PC-9 (cell line): ENCODE data around the gene ARHGEF26. TPM values are rescaled to one million over a fixed set of nuclear protein-coding genes. Genes with fewer than 3 reads are reported as not detected.

Experiments used
- BruUV-seq: library from RNA; stranded (reverse); fragments of 400-500 nt; replicated peaks from 2 replicates; lab custom pipeline; 2021; lab: Mats Ljungman, UMichigan
- CTCF ChIA-PET: fragments of 300-600 bp; sonication (Branson Sonifier 250); formaldehyde crosslinking; loops from one replicate; lab custom pipeline; 2022; ENCODE audit warnings: antibody characterized with exemption; lab: Charles Lee
- POLR2A ChIA-PET: fragments of 300-600 bp; sonication (Branson Sonifier 250); formaldehyde crosslinking; loops from one replicate; lab custom pipeline; 2022; ENCODE audit warnings: antibody characterized with exemption; ENCODE audit not compliant: unreplicated experiment; lab: Charles Lee
- DNase-seq, 2 experiments: peaks; one replicate each; pipeline versions ENCODE4 v3.0.0 to v3.0.0-alpha.2; 2015 to 2022; ENCODE audit warnings: mixed read lengths in 1 of 2
- H2AFZ ChIP-seq: fragments of 200-600 bp; sonication (generic); 2 replicates; pipeline ENCODE4 v1.8.1; 2017; ENCODE audit warnings: antibody characterized with exemption
- H3F3A ChIP-seq: fragments of 200-600 bp; sonication (generic); 2 replicates; pipeline ENCODE4 v1.8.1; 2017; ENCODE audit warnings: antibody characterized with exemption, mild to moderate bottlenecking, low read depth; ENCODE audit not compliant: insufficient read depth
- H3K27ac ChIP-seq: fragments of 200-600 bp; sonication (generic); 2 replicates; pipeline ENCODE4 v1.6.1; 2016; ENCODE audit warnings: mixed run types
- H3K27me3 ChIP-seq: fragments of 200-600 bp; sonication (generic); 2 replicates; pipeline ENCODE4 v1.6.1; 2016; ENCODE audit warnings: low read depth, mixed run types; ENCODE audit not compliant: insufficient read depth
- H3K36me3 ChIP-seq: fragments of 200-600 bp; sonication (generic); 2 replicates; pipeline ENCODE4 v1.6.1; 2016; ENCODE audit warnings: low read depth, mixed run types
- H3K4me1 ChIP-seq: fragments of 200-600 bp; sonication (generic); replicated peaks from 2 replicates; pipeline ENCODE4 v1.6.1; 2016; ENCODE audit warnings: mixed run types; ENCODE audit not compliant: insufficient read depth
- H3K4me2 ChIP-seq: fragments of 200-600 bp; sonication (generic); 2 replicates; pipeline ENCODE4 v1.6.1; 2017; ENCODE audit warnings: mixed run types
- H3K4me3 ChIP-seq: fragments of 200-600 bp; sonication (generic); 2 replicates; pipeline ENCODE4 v1.6.1; 2016; ENCODE audit warnings: mixed run types
- H3K79me2 ChIP-seq: fragments of 200-600 bp; sonication (generic); 2 replicates; pipeline ENCODE4 v1.6.1; 2017; ENCODE audit warnings: low read depth, mixed run types
- H3K9me2 ChIP-seq: fragments of 200-600 bp; sonication (generic); 2 replicates; pipeline ENCODE4 v1.8.1; 2017; ENCODE audit warnings: mild to moderate bottlenecking; ENCODE audit not compliant: insufficient read depth
- H3K9me3 ChIP-seq: fragments of 200-600 bp; sonication (generic); 2 replicates; pipeline ENCODE4 v1.8.1; 2016; ENCODE audit warnings: low read depth; ENCODE audit not compliant: insufficient read depth
- H4K20me1 ChIP-seq: fragments of 200-600 bp; sonication (generic); 2 replicates; pipeline ENCODE4 v1.8.1; 2017; ENCODE audit not compliant: insufficient read depth
- EZH2 ChIP-seq: fragments of 200-600 bp; sonication (generic); IDR thresholded peaks from 2 replicates; pipeline ENCODE4 v1.8.0; 2017; ENCODE audit warnings: antibody characterized with exemption, low read depth
- intact Hi-C: fragments of 100-400 bp; cut with micrococcal nuclease; formaldehyde crosslinking; loops from one replicate; pipeline ENCODE4 v1.10.0; 2022; ENCODE audit not compliant: unreplicated experiment
- total RNA-seq: library from RNA; stranded (reverse); gene quantifications from 2 replicates; pipeline ENCODE4 v1.2.3, GENCODE V29; 2021
- TF ChIP-seq, protein P1 (sequence below): fragments of 200-600 bp; sonication (generic); conservative IDR thresholded peaks from 2 replicates; pipeline ENCODE4 v1.6.1; 2017; ENCODE audit warnings: mixed run types, antibody characterized with exemption, mild to moderate bottlenecking, moderate library complexity

Gene ARHGEF26
- total RNA-seq, 1 experiment from 2014 or later, result 7.9 TPM

DNA sequence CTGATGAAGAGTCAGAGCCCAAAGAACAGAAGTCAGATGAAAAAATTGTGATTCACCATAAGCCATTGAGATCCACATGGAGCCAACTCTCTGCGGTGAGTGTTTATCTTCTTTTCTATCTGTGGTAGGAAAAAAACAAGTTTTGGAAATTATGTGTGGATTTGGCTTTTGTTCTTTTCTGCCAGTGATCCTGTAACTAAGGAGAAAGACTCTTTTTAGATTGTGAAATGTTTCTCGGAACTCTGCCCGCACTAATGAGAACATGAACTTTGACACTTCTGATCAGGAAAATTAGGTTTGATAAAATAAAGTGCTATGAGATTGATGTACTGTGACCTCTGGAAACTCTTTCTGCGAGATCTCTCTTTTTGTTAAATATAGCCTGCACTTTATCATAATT is 8.4 kb downstream of the ARHGEF26 start:
- BruUV-seq, result no TSS peak
- no peaks in the 10 kb centered on the region for H4K20me1 ChIP-seq
- DNase-seq, result no peak
- ChIA-PET CTCF (no interaction called here), POLR2A (no interaction called here)
- no peak overlapping the region for H3K4me2 ChIP-seq
- H3K9me2 ChIP-seq, result no peaks in the 10 kb centered on the region
- no peaks in the 10 kb centered on the region for H3K27me3 ChIP-seq
- H3K36me3 ChIP-seq, result no peaks in the 10 kb centered on the region
- no peak overlapping the region for H3K4me3 ChIP-seq
- H3K9me3 ChIP-seq, result no peaks in the 10 kb centered on the region
- no peaks in the 10 kb centered on the region for H3F3A ChIP-seq
- H3K79me2 ChIP-seq, result no peaks in the 10 kb centered on the region
- intact Hi-C loops, result no loop called here
- no peak overlapping the region for H3K27ac ChIP-seq
- peaks cover 6% of the 10 kb centered on the region; the same call in 1 of the 2 replicates for H3K4me1 ChIP-seq
- TF ChIP-seq, protein P1, sequence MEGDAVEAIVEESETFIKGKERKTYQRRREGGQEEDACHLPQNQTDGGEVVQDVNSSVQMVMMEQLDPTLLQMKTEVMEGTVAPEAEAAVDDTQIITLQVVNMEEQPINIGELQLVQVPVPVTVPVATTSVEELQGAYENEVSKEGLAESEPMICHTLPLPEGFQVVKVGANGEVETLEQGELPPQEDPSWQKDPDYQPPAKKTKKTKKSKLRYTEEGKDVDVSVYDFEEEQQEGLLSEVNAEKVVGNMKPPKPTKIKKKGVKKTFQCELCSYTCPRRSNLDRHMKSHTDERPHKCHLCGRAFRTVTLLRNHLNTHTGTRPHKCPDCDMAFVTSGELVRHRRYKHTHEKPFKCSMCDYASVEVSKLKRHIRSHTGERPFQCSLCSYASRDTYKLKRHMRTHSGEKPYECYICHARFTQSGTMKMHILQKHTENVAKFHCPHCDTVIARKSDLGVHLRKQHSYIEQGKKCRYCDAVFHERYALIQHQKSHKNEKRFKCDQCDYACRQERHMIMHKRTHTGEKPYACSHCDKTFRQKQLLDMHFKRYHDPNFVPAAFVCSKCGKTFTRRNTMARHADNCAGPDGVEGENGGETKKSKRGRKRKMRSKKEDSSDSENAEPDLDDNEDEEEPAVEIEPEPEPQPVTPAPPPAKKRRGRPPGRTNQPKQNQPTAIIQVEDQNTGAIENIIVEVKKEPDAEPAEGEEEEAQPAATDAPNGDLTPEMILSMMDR, result no peak
- TF ChIP-seq EZH2, result no peak
- H2AFZ ChIP-seq, result no peak overlapping the region

DNA sequence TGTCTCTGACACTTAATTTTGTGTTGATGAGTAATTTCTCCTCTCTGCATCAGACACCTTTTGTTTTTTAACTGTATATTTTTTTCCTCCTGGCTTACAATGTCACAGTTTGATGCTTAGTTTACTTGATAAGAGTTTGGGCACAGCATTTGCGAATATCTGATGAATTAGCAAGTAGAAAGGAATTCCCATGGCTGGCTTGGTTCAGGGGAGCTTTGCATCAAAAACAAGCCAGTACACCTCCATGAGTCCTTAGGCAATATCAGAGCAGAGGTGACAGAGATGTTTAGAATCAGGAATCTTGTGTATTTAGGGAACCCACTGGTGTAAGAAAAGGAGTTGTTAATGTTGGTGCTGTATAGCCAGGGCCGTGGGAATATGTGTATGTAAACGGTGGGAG is 9.3 kb downstream of the ARHGEF26 start:
- Histone ChIP-seq H3K27me3 (no peaks in the 10 kb centered on the region), H3K9me3 (no peaks in the 10 kb centered on the region), H3K27ac (no peak overlapping the region), H3K4me1 (peaks cover 6% of the 10 kb centered on the region; the same call in 1 of the 2 replicates), H3K79me2 (no peaks in the 10 kb centered on the region), H3K4me2 (no peak overlapping the region), H4K20me1 (no peaks in the 10 kb centered on the region), H2AFZ (no peak overlapping the region), H3K36me3 (no peaks in the 10 kb centered on the region), H3K4me3 (no peak overlapping the region), H3F3A (no peaks in the 10 kb centered on the region), H3K9me2 (no peaks in the 10 kb centered on the region)
- BruUV-seq, result no TSS peak
- TF ChIP-seq EZH2, result no peak
- TF ChIP-seq, protein P1, result no peak
- no peak for DNase-seq
- intact Hi-C loops, result no loop called here
- ChIA-PET CTCF (no interaction called here), POLR2A (interaction anchor here (0.6 to 0.7 kb wide), 2 partner anchors 9 to 751 kb away, joined by 3 read pairs; partner anchors contain the start of gene ARHGEF26)

DNA sequence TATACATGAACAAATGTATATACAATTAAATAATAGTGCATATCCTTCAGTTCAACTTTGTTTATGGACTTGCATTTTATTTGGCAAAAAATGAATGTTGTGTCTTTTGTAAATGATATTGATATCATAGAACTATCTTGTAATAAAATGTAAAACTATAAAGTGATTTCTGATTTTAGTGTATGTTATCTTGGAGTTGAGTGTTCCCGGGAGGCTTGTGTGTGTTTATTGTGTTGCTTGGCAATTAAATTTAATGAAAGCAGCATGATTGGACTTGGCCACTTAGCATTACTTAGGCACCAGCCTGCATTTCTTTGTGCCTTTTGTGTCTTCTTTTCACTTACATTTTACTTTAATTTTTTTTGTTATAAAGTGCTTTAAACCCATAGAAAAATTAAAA is 10.6 kb downstream of the ARHGEF26 start:
- H3F3A ChIP-seq, result no peaks in the 10 kb centered on the region
- TF ChIP-seq, protein P1, result no peak
- TF ChIP-seq EZH2, result no peak
- POLR2A ChIA-PET, result no interaction called here
- CTCF ChIA-PET, result no interaction called here
- H2AFZ ChIP-seq, result no peak overlapping the region
- no peaks in the 10 kb centered on the region for H3K9me2 ChIP-seq
- no peaks in the 10 kb centered on the region for H3K79me2 ChIP-seq
- no peak overlapping the region for H3K27ac ChIP-seq
- intact Hi-C loops, result no loop called here
- H3K36me3 ChIP-seq, result no peaks in the 10 kb centered on the region
- H3K4me3 ChIP-seq, result no peak overlapping the region
- no TSS peak for BruUV-seq
- no peak for DNase-seq
- no peaks in the 10 kb centered on the region for H4K20me1 ChIP-seq
- H3K9me3 ChIP-seq, result no peaks in the 10 kb centered on the region
- peaks cover 6% of the 10 kb centered on the region; the same call in 1 of the 2 replicates for H3K4me1 ChIP-seq
- no peaks in the 10 kb centered on the region for H3K27me3 ChIP-seq
- no peak overlapping the region for H3K4me2 ChIP-seq
